ENCODE measurements around the gene LZTS2.

- TF ChIP-seq CTCF (IDR thresholded peaks at IDR 0.05) (no peak), POLR2A (IDR thresholded peaks at IDR 0.05) (no peak), POLR2AphosphoS5 (IDR thresholded peaks at IDR 0.05) (no peak), EP300 (IDR thresholded peaks at IDR 0.05) (no peak)
Measured at GRCh38 chr10:100999742-101000126, at the start of gene LZTS2.
